HG03280 (cell line): ENCODE data around the gene APEX1.
"Not testable (repeated sequence)": the region's sequence is repeated elsewhere in the genome, so short reads cannot be mapped to it uniquely, and the experiment has no call there.

Source experiments
- ATAC-seq: cut with Tn5 transposase; IDR thresholded peaks from one replicate; pipeline ENCODE4 v1.9.1; 2021; ENCODE audit warnings: mild to moderate bottlenecking, moderate library complexity; ENCODE audit not compliant: unreplicated experiment

The APEX1 gene

DNA sequence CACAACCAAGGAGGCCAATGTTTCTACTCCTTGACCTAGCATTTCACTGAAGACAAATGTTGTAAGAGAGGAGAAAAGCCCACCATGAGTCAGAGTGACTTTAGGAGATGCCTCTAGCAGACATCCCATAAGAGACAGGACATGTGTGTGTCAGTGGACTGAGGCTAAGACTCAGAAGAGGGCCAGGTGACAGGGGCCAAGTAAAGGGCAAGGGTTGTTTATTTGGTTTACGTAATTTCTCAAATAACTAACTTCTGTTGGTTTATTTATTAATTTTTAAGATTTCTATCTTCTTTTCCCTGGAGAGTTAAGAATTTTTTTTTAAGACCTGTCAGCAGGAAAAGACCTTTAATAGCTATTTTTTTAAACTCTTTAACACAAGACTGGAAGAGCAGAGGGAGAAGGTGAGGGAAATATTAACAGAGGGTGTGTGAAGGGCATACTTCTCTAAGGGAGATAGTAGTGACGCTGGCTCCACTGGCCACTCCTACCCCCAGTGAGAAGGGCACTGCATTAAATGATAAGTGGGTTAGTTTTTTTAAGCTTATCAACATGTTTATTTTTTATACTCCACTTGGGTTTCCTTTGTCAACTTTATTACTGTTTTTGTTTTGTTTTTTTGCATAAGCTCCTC, 17.6 kb downstream of the APEX1 start:
- ATAC-seq = no peak

GRCh38 chr14:20476776-20477175, 21.8 kb downstream of the APEX1 start:
- ATAC-seq = no peak

GRCh38 chr14:20477211-20477876, 22.3 kb downstream of the APEX1 start:
- no peak for ATAC-seq

DNA sequence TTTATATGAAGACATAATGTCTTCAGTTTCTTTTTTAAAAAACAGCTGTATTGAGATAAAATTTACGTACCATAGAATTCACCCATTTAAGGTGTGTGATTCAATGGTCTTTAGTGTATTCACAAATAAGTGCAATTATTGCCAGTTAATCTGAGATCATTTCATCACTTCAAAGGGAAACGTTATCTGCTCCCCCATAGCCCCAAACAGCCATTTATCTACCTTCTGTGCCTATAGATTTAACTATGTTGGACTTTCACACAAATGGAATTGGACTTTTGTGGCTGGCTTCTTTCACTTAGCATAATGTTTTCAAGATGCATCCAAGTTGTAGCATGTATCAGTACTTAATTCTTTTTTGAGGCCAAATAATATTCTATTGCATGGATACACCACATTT, 23.9 kb downstream of the APEX1 start:
- no peak for ATAC-seq

GRCh38 chr14:20482382-20482781, 27.4 kb downstream of the APEX1 start:
- no peak for ATAC-seq

GRCh38 chr14:20485900-20486299, 30.9 kb downstream of the APEX1 start:
- ATAC-seq = no peak

DNA sequence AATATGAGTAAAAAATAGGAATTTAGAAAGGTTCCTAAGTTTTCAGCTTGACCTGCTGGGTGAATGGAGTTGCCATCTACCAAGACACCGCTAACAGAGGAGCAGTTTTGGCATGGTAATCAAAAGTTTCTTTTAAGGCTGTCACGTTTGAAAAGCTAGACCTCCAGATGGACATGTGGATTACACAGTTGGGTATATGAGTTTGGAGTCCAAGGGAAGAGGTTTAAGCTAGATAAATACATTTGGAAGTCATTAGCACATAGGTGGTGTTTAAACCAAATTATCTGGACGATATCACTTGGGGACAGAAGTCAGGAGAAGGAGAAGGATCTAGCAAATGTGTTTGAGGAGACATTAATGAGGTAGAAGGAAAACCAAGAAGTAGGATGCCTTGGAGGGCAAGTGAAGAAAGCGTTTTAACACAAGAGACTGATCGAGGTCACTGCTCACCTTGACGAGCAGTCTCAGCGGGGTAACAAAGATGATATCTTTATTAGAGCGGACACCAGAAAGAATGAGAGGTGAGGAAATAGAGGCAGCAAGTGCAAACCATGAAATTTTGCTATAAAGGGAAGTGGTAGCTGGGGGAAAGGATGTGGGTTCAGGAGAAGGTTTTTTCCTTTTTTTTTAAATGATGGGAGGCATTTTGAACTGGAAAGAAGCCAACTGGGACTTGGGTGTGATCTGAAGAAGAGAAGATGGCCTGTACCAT, 31.8 kb downstream of the APEX1 start:
- ATAC-seq = no peak

DNA sequence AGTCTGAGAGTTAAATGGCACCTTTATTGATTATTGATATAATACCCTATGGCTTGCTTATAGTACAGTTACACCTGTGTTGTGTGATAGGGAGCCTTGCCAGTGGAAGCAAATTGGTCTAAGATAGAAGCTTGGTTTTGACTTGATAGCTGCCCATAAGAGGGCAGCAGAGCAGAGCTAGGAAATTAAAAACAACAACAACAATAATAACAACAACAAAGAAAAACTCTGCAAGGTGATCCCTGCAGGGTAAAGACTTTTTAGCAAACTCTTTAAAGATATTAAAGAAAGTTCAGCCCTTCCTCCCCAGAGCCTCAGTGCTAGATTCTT, 32.3 kb downstream of the APEX1 start:
- ATAC-seq = no peak

- ATAC-seq = no peak
Observed at GRCh38 chr14:20489093-20489994, 34.3 kb downstream of the APEX1 start.

DNA sequence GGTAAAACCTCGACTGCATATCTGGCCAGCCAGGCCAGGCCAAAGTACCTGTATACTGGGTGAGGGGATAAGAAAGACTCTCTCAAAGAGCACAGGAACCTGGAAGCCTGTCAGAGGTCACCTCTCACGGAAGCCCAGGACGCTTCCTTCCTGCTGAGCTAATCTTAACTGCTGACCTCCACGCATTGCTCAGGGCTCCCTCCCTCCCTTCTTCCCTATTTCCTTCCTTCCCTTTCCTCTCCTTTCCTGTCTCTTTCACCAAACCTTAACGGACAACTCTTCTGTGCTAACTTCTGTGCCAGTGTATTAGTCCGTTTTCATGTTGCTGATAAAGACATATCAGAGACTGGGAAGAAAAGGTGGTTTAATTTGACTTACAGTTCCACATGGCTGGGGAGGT, 35.5 kb downstream of the APEX1 start:
- no peak for ATAC-seq

DNA sequence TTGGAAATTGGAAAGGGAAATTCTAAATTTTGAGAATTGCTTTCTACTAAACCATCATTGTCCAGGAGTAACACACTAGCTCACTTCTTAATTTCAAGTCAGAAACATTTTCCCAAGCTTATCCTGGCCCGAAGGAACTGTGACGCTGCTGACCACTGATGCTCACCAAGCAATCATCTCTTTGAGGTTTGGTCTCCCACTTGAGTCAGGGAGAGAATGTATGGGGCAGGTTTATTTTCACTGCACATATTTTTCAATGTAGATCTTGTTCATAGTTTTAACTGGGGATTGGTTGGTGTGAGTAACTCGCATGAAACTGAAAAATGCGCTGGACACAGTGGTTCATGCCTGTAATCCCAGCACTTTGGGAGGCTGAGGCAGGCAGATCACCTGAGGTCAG, 37.5 kb downstream of the APEX1 start:
- no peak for ATAC-seq

- no peak for ATAC-seq
Observed at GRCh38 chr14:20493634-20494033, 38.6 kb downstream of the APEX1 start.

DNA sequence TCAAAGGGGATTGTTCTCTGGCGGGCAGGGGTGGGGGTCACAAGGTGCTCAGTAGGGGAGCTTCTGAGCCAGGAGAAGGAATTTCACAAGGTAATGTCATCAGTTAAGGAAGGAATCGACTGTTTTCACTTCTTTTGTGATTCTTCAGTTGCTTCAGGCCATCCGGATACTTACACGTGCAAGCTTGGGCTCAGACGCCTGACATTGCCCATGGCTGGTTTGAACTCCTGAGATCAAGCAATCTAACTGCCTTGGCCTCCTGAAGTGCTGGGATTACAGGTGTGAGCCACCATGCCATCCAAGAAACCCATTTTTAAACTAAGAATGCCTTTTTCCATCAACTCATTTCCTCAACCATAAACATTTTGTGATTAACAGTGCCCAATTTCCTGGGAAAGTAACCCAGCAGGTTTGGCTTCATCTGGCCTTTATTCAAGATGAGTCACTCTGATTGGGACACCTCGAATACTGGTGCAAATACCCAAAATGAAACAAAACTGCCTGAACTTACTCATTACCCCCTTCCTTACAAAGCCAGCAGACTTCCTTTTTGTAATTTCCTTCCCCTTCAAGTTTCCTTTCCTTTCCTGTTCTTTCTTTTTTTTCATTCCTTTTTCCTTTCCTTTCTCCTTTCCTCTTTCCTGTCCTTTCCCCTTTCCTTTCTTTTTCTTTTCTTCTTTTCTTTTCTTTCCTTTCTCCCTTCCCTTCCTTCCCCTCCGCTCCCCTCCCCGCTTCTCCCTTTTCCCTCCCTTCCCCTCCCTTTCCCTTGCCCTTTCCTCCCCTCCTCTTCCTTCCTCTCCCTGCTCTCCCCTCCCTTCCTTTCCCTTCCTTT, 40.1 kb downstream of the APEX1 start:
- no peak for ATAC-seq

GRCh38 chr14:20498622-20499021, 43.6 kb downstream of the APEX1 start:
- ATAC-seq = no peak

- no peak for ATAC-seq
Observed at GRCh38 chr14:20499108-20499507, 44.1 kb downstream of the APEX1 start.

DNA sequence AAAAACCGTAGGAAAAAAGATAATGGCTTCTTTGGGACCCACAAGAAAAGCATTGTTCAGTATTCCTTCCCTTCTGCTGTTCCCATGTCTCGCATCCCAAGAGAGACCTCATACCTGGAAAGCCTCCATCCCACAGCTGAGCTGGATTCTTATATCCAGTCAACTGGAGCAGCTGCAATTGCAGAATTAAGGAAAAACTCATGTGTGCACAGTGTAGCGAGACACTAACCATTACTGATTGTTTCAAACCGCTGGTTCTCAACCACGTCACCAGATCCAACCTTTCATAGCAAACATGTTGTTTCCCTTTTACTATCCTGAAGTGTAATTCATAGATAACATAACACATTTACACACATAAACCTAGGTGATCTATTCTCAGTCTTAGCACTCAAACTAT, 44.9 kb downstream of the APEX1 start:
- ATAC-seq = no peak

- no peak for ATAC-seq
Observed at GRCh38 chr14:20501346-20501745, 46.3 kb downstream of the APEX1 start.

DNA sequence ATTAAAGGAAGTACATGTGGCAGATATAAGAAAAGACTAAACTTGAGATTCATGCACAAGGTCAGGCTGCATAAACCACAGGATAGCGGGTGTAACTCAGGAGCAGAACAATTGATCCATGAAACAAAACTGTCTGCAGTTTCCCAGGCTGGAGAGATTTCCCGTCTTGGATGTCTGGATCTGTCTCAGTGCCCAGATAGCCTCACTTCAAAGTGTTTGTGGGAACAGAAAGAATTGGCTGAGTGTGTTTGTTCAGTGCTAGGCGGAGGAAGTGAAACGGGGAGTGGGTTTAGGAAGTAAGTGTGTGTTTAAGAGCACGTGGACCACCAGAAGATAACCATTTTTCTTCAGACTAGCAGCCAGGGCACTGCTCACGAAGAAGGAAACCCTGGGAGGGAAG, 48.9 kb downstream of the APEX1 start:
- no peak for ATAC-seq

DNA sequence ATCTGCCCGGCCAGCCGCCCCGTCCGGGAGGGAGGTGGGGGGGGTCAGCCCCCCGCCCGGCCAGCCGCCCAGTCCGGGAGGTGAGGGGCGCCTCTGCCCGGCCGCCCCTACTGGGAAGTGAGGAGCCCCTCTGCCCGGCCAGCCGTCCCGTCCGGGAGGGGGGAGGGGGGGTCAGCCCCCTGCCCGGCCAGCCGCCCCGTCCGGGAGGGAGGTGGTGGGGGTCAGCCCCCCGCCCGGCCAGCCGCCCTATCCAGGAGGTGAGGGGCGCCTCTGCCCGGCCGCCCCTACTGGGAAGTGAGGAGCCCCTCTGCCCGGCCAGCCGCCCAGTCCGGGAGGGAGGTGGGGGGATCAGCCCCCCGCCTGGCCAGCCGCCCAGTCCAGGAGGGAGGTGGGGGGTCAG, 51.2 kb downstream of the APEX1 start:
- not testable (repeated sequence) for ATAC-seq

DNA sequence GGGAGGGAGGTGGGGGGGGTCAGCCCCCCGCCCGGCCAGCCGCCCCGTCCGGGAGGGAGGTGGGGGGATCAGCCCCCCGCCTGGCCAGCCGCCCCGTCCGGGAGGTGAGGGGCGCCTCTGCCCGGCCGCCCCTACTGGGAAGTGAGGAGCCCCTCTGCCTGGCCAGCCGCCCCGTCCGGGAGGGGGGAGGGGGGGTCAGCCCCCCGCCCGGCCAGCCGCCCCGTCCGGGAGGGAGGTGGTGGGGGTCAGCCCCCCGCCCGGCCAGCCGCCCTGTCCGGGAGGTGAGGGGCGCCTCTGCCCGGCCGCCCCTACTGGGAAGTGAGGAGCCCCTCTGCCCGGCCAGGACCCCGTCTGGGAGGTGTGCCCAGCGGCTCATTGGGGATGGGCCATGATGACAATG, 51.7 kb downstream of the APEX1 start:
- not testable (repeated sequence) for ATAC-seq
